Measurements from ENCODE around the gene CD47. TPM values are rescaled to one million over a fixed set of nuclear protein-coding genes. Genes with fewer than 3 reads are reported as not detected.

The CD47 gene
- polyA plus RNA-seq, 6 donors from 2014 or later: 219 to 439 (median 284) TPM

GRCh38 chr3:108093616-108094015 is 2.8 kb upstream of the CD47 start:
- Mint-ChIP-seq H3K4me3 (peak overlapping the region in 3 of 8 donors; percentile 16 to 45 (median 40)), H3K4me1 (peaks cover 31 to 40% (median 31%) of the 10 kb centered on the region in 3 donors), H3K9me3 (peaks cover 0 to 4% (median 0%) of the 10 kb centered on the region in 7 donors)

GRCh38 chr3:108093021-108093420 is 2.2 kb upstream of the CD47 start:
- Mint-ChIP-seq H3K4me1 (peaks cover 25 to 43% (median 31%) of the 10 kb centered on the region in 3 donors), H3K27ac (peak overlapping the region; percentile 83 to 99 (median 96)), H3K9me3 (peaks cover 0 to 4% (median 0%) of the 10 kb centered on the region in 7 donors), H3K27me3 (no peaks in the 10 kb centered on the region), H3K4me3 (peak overlapping the region in 5 of 8 donors; percentile 17 to 99 (median 49)), H3K36me3 (peaks cover 0 to 14% of the 10 kb centered on the region in 2 donors)
- DNase-seq (no peak), ATAC-seq (ENCODE audit: low read depth in 2 of 2) (no peak)

More at GRCh38 chr3:108093616-108094015, 2.8 kb upstream of the CD47 start:
- Mint-ChIP-seq H3K27me3 (no peaks in the 10 kb centered on the region), H3K27ac (peak overlapping the region in 4 of 6 donors; percentile 83 to 99 (median 96)), H3K36me3 (peaks cover 0 to 14% of the 10 kb centered on the region in 2 donors)
- no peak for ATAC-seq (ENCODE audit: low read depth in 2 of 2)
- DNase-seq: no peak

- Mint-ChIP-seq H3K36me3 (peaks cover 0 to 14% of the 10 kb centered on the region in 2 donors), H3K9me3 (peaks cover 0 to 4% (median 0%) of the 10 kb centered on the region in 7 donors), H3K4me1 (peaks cover 25 to 43% (median 31%) of the 10 kb centered on the region in 3 donors), H3K27ac (peak overlapping the region; percentile 93 to 99 (median 98)), H3K27me3 (no peaks in the 10 kb centered on the region), H3K4me3 (peak overlapping the region in 7 of 8 donors; percentile 85 to 99 (median 95))
- no peak for DNase-seq
- ATAC-seq (ENCODE audit: low read depth in 2 of 2): no peak
Measured at GRCh38 chr3:108092501-108092900, 1.7 kb upstream of the CD47 start.

- H3K27ac Mint-ChIP-seq: peak overlapping the region; percentile 96 to 99 (median 98)
- H3K9me3 Mint-ChIP-seq: peaks cover 0 to 4% (median 0%) of the 10 kb centered on the region in 7 donors
- ATAC-seq (ENCODE audit: low read depth in 2 of 2): no peak
- H3K36me3 Mint-ChIP-seq: peaks cover 0 to 14% of the 10 kb centered on the region in 2 donors
- no peak for DNase-seq
- H3K4me1 Mint-ChIP-seq: peaks cover 25 to 36% (median 31%) of the 10 kb centered on the region in 3 donors
- H3K4me3 Mint-ChIP-seq: peak overlapping the region in 7 of 8 donors; percentile 85 to 99 (median 95)
- no peaks in the 10 kb centered on the region for H3K27me3 Mint-ChIP-seq
Measured at GRCh38 chr3:108091498-108092250, 843 bp upstream of the CD47 start.

DNA sequence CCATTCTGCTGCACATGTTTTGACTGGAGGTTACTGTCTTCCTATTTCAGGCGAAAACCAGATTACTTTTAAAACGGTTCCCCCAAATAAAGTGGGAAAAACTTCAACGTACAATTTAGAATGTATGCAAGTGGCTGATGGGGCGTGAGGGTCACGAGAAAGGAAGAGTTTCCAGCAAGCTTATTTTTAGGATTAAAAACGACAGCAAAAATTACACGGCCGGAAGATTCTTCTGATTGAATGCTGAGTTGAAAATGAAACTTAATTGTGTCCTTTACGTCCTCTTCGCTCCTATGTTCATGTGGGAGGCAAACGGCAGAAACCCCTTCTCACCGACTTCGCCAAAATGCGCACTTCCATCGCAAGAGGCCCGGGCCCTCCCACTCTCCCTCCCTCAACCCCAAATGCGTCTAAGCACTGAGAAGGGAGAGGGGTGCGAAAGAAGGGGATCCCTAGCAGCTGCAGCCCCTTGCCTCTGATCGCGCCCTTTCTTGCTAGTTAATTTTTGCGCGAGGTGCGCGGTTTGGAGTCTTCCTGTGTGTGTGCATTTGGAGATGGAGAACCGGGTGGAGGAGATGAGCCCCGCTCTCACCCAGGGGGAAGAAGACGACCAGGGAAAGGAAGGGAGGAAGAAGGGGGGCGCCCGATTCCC is 656 bp downstream of the CD47 start:
- ATAC-seq (ENCODE audit: low read depth in 2 of 2) (peak; percentile 40 to 44), DNase-seq (peak; percentile 69)
- H3K4me3 Mint-ChIP-seq: peak overlapping the region in 6 of 8 donors; percentile 95 to 100 (median 99)
- peaks cover 0 to 4% (median 0%) of the 10 kb centered on the region in 7 donors for H3K9me3 Mint-ChIP-seq
- peaks cover 0 to 14% of the 10 kb centered on the region in 2 donors for H3K36me3 Mint-ChIP-seq
- no peaks in the 10 kb centered on the region for H3K27me3 Mint-ChIP-seq
- H3K4me1 Mint-ChIP-seq: peaks cover 23 to 36% (median 27%) of the 10 kb centered on the region in 3 donors
- peak overlapping the region; percentile 99 to 100 (median 99) for H3K27ac Mint-ChIP-seq

DNA sequence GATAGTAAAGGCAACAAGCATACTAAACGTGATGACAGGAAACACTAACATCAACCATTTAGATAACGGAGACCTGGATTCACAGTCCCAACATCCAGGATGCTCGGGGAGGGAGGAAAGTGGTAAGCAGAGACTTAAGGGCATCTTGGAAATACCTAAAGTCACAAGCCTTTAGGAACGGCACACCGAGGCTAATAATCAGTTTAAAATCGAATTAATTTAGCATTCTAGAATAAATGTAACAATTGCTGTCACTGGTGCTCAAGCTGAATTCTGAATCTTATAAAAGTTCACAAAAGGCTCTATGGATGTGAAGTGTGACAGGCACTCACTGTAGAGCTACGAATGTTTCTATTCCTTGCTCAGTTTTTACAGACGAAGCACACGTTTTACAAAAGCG is 1.3 kb downstream of the CD47 start:
- Mint-ChIP-seq H3K4me3 (peak overlapping the region in 6 of 8 donors; percentile 95 to 100 (median 99)), H3K9me3 (peaks cover 0 to 4% (median 0%) of the 10 kb centered on the region in 7 donors), H3K27me3 (no peaks in the 10 kb centered on the region), H3K4me1 (peaks cover 22 to 31% (median 23%) of the 10 kb centered on the region in 3 donors), H3K27ac (peak overlapping the region; percentile 99 to 100 (median 99)), H3K36me3 (peaks cover 0 to 14% of the 10 kb centered on the region in 2 donors)
- no peak for DNase-seq
- no peak for ATAC-seq (ENCODE audit: low read depth in 2 of 2)

GRCh38 chr3:108088697-108089096 is 2.1 kb downstream of the CD47 start:
- DNase-seq: no peak
- H3K9me3 Mint-ChIP-seq: peaks cover 0 to 4% (median 0%) of the 10 kb centered on the region in 7 donors
- no peaks in the 10 kb centered on the region for H3K27me3 Mint-ChIP-seq
- H3K4me3 Mint-ChIP-seq: peak overlapping the region in 6 of 8 donors; percentile 64 to 100 (median 83)
- peak overlapping the region; percentile 15 to 100 (median 93) for H3K27ac Mint-ChIP-seq
- ATAC-seq (ENCODE audit: low read depth in 2 of 2): no peak
- peaks cover 22 to 30% (median 22%) of the 10 kb centered on the region in 3 donors for H3K4me1 Mint-ChIP-seq
- H3K36me3 Mint-ChIP-seq: peaks cover 0 to 14% of the 10 kb centered on the region in 2 donors

DNA sequence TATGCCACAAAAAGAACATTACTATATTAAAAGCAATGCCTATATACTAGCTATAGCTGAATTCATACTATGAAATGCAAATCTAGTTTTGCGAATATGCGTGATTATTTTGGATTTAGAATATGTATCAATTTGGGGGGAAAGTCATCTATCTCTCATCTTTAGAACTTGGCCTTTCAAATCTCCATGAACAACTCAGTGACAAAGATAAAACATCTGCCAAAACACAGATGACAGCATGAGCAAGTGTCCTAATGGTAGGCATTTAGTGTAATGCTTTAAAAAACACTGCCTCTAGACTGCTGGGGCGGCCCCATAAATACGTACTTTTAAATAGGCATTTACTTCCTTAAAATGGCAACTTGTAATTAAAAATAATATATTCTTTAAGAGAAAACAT is 2.7 kb downstream of the CD47 start:
- Mint-ChIP-seq H3K4me3 (peak overlapping the region in 6 of 8 donors; percentile 40 to 99 (median 70)), H3K27ac (peak overlapping the region; percentile 46 to 99 (median 90))
- no peak for ATAC-seq (ENCODE audit: low read depth in 2 of 2)

GRCh38 chr3:108086653-108087052 is 4.2 kb downstream of the CD47 start:
- Mint-ChIP-seq H3K36me3 (peaks cover 5 to 11% of the 10 kb centered on the region in 2 donors), H3K27ac (no peak overlapping the region), H3K9me3 (peaks cover 0 to 3% (median 0%) of the 10 kb centered on the region in 7 donors), H3K27me3 (no peaks in the 10 kb centered on the region), H3K4me1 (peaks cover 2 to 17% (median 10%) of the 10 kb centered on the region in 3 donors), H3K4me3 (no peak overlapping the region)
- no peak for DNase-seq
- ATAC-seq (ENCODE audit: low read depth in 2 of 2): no peak

More for the DNA sequence above, 2.7 kb downstream of the CD47 start:
- Mint-ChIP-seq H3K36me3 (peaks cover 0 to 14% of the 10 kb centered on the region in 2 donors), H3K9me3 (peaks cover 0 to 4% (median 0%) of the 10 kb centered on the region in 7 donors), H3K4me1 (peaks cover 16 to 24% (median 18%) of the 10 kb centered on the region in 3 donors), H3K27me3 (no peaks in the 10 kb centered on the region)
- DNase-seq: no peak

DNA sequence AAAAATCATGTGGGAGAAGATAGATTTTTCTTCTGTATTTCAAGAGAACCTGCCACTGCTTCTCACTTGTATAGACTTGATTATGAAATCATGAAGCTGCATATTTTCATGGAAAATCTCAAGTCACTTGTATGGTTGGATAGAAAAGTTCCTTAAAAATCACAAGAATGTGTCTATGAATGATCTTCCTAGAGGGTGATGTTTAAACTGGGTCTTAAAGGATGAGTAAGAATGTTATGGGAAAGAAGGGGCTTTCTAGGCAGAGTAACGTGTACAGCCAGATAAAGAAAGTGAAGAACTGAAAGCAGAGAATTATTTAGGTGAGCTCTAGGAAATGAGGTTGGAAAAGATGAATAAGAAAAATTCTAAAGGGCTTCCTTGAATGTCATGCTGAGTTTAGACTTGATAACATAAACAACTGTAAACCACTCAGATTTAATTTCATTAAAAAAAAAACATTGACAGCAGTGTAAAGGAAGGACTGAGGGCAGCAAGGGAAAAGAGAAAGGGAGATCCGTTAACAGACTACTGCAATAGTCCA is 5.0 kb downstream of the CD47 start:
- no peak for DNase-seq
- Mint-ChIP-seq H3K9me3 (no peaks in the 10 kb centered on the region), H3K27me3 (no peaks in the 10 kb centered on the region), H3K27ac (no peak overlapping the region), H3K4me3 (no peak overlapping the region), H3K4me1 (peaks cover 0 to 23% (median 14%) of the 10 kb centered on the region in 3 donors), H3K36me3 (peaks cover 5 to 6% of the 10 kb centered on the region in 2 donors)
- no peak for ATAC-seq (ENCODE audit: low read depth in 2 of 2)

DNA sequence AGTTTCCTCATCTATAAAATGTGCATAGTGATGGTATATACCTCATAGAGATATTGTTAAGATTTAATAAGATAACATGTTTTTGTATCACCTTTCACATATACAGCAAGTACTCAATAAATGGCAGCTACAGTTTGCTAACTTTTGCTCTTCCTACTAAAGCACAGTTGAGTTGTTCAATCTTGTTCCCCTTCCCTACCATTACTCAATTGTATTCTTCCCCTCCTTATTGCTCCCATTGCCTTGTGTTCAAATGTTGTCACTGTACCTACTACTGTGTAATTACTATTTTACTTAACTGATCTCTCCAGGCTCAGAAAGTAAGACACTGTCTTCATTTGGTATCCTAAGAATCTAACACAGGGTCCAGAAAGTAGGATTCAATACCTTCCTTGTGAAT is 5.5 kb downstream of the CD47 start:
- H3K27me3 Mint-ChIP-seq: no peaks in the 10 kb centered on the region
- H3K27ac Mint-ChIP-seq: no peak overlapping the region
- no peak overlapping the region for H3K4me3 Mint-ChIP-seq
- no peak for DNase-seq
- peaks cover 4 to 5% of the 10 kb centered on the region in 2 donors for H3K36me3 Mint-ChIP-seq
- H3K9me3 Mint-ChIP-seq: no peaks in the 10 kb centered on the region
- ATAC-seq (ENCODE audit: low read depth in 2 of 2): no peak
- peaks cover 0 to 24% (median 15%) of the 10 kb centered on the region in 3 donors for H3K4me1 Mint-ChIP-seq

- peaks cover 0 to 2% (median 0%) of the 10 kb centered on the region in 7 donors for H3K9me3 Mint-ChIP-seq
- H3K4me1 Mint-ChIP-seq: peaks cover 10 to 63% (median 47%) of the 10 kb centered on the region in 3 donors
- H3K4me3 Mint-ChIP-seq: peak overlapping the region in 2 of 8 donors; percentile 28 to 58
- H3K27me3 Mint-ChIP-seq: no peaks in the 10 kb centered on the region
- peaks cover 21 to 34% of the 10 kb centered on the region in 2 donors for H3K36me3 Mint-ChIP-seq
- ATAC-seq (ENCODE audit: low read depth in 2 of 2) (no peak), DNase-seq (no peak)
- peak overlapping the region in 5 of 6 donors; percentile 23 to 78 (median 53) for H3K27ac Mint-ChIP-seq
Measured at GRCh38 chr3:108079877-108080276, 11.0 kb downstream of the CD47 start.

DNA sequence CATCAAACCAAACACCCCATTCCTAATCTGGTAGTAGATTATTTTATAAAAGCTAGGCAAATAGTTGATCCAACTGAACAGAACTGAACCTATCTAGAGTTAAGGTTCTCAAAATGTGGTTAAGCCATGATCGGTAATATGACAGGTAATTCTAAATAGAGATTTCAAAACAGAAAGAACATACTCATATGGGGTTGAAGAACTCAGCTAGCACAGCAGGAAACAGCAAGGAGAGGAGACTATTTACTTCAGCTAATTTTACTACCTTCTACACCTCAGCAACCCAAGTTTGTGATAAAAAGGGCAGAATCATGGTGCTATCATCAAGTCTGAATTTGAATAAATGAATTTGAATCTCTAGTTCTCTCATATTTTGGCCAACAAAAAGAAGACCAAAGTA is 11.8 kb downstream of the CD47 start:
- H3K4me3 Mint-ChIP-seq: peak overlapping the region in 5 of 8 donors; percentile 2 to 65 (median 30)
- no peaks in the 10 kb centered on the region for H3K27me3 Mint-ChIP-seq
- ATAC-seq (ENCODE audit: low read depth in 2 of 2) (no peak), DNase-seq (no peak)
- peaks cover 17 to 68% (median 51%) of the 10 kb centered on the region in 3 donors for H3K4me1 Mint-ChIP-seq
- H3K27ac Mint-ChIP-seq: peak overlapping the region in 4 of 6 donors; percentile 64 to 78 (median 73)
- H3K9me3 Mint-ChIP-seq: peaks cover 0 to 2% (median 0%) of the 10 kb centered on the region in 7 donors
- peaks cover 21 to 34% of the 10 kb centered on the region in 2 donors for H3K36me3 Mint-ChIP-seq

All from naive B cell (primary cell).